ENCODE data around the gene CMTR2.
A peak's percentile ranks its signal among the peaks of the same experiment; 100 is the strongest.
"Not testable (repeated sequence)": the region's sequence is repeated elsewhere in the genome, so short reads cannot be mapped to it uniquely, and the experiment has no call there.

Gene CMTR2

GRCh38 chr16:71292095-71292494 is 2.9 kb upstream of the CMTR2 start:
- H3K9me3 ChIP-seq (ENCODE audit: control insufficient read depth, insufficient read depth, low read length); H3K4me1 ChIP-seq (ENCODE audit: insufficient read depth, low read length); H3K36me3 ChIP-seq (ENCODE audit: insufficient read depth, low read length); H3K9ac ChIP-seq (ENCODE audit: low read depth, low read length): not testable (repeated sequence)

GRCh38 chr16:71289732-71290062 is 495 bp upstream of the CMTR2 start:
- H3K9ac ChIP-seq (ENCODE audit: low read depth, low read length): peak overlapping the region; percentile 38
- peaks cover 11% of the 10 kb centered on the region for H3K36me3 ChIP-seq (ENCODE audit: insufficient read depth, low read length)
- no peaks in the 10 kb centered on the region for H3K4me1 ChIP-seq (ENCODE audit: insufficient read depth, low read length)
- H3K9me3 ChIP-seq (ENCODE audit: control insufficient read depth, insufficient read depth, low read length): no peaks in the 10 kb centered on the region

DNA sequence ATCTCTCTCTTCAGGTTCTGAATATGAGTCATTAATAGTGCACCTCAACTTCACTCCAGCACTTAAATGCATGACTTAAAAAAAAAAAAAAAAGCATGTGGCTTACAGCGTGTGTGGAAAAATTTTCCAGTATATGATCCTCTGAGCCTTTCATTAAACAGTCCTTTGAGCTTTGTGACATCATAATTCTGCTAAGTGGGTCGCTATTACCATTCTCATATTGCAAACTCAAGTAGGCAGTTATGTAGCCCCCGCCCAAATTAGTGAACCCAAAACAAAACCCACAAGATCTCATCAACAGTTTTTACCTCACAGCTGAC is 672 bp downstream of the CMTR2 start:
- Histone ChIP-seq H3K36me3 (ENCODE audit: insufficient read depth, low read length) (peaks cover 11% of the 10 kb centered on the region), H3K4me1 (ENCODE audit: insufficient read depth, low read length) (no peaks in the 10 kb centered on the region), H3K9ac (ENCODE audit: low read depth, low read length) (peak overlapping the region; percentile 88), H3K9me3 (ENCODE audit: control insufficient read depth, insufficient read depth, low read length) (no peaks in the 10 kb centered on the region)

DNA sequence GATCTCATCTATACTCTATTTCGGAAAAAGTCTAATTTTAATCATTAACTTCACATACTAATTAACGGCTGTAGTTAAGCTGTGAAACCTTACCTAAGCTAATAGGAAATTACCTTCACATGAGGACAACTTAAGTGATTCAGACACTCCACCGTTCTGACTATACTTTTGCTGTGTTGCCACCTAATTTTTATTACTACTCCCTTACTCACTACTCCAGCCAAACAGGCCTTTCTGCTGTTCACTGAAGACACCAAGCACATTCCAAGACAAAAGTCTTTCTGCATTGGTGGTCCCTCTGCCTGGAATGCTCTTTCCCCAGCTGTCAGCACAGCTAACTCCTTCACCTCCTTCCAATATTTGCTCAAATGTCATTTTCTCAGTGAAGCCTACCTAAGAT is 1.3 kb downstream of the CMTR2 start:
- Histone ChIP-seq H3K36me3 (ENCODE audit: insufficient read depth, low read length) (peaks cover 15% of the 10 kb centered on the region), H3K4me1 (ENCODE audit: insufficient read depth, low read length) (no peaks in the 10 kb centered on the region), H3K9me3 (ENCODE audit: control insufficient read depth, insufficient read depth, low read length) (no peaks in the 10 kb centered on the region), H3K9ac (ENCODE audit: low read depth, low read length) (no peak overlapping the region; the same call in 1 of the 2 replicates)

DNA sequence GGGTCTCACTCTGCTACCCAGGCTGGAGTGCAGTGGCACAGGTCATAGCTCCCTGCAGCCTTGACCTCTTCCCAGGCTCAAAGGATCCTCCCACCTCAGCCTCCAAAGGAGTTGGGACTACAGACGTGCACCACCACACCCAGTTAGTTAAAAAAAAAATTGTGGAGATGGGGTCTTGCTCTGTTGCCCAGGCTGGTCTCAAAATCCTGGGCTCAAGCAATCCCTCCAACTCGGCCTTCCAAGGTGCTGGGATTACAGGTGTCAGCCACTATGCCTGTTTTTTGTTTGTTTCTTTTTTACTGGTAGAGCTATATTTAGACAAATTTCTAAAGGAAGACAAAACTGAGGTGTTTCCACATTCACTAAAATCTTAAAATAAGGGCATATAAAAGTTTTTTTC is 1.7 kb downstream of the CMTR2 start:
- Histone ChIP-seq H3K9ac (ENCODE audit: low read depth, low read length) (no peak overlapping the region), H3K36me3 (ENCODE audit: insufficient read depth, low read length) (peaks cover 15% of the 10 kb centered on the region), H3K4me1 (ENCODE audit: insufficient read depth, low read length) (no peaks in the 10 kb centered on the region), H3K9me3 (ENCODE audit: control insufficient read depth, insufficient read depth, low read length) (no peaks in the 10 kb centered on the region)

DNA sequence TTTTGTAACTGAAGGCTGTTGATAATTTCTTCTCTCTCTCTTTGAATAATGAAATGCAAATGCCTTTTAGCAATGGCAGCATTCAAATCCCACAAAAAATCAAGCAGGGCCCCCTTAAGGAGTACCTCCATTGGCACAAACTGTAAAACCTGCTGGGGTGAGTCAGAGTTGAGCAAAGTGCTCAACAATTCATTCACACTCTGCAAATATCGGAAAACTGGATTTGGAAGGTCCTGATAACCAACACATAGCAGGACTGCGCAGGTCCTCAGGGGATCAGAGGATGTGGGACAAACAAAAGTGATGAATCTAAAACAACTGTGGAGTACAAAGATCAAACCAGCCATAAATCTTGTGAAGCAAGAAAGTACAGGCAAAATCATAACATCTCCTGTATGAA is 5.6 kb downstream of the CMTR2 start:
- no peak overlapping the region for H3K9ac ChIP-seq (ENCODE audit: low read depth, low read length)
- peaks cover 15% of the 10 kb centered on the region for H3K36me3 ChIP-seq (ENCODE audit: insufficient read depth, low read length)
- H3K9me3 ChIP-seq (ENCODE audit: control insufficient read depth, insufficient read depth, low read length): no peaks in the 10 kb centered on the region
- H3K4me1 ChIP-seq (ENCODE audit: insufficient read depth, low read length): no peaks in the 10 kb centered on the region

DNA sequence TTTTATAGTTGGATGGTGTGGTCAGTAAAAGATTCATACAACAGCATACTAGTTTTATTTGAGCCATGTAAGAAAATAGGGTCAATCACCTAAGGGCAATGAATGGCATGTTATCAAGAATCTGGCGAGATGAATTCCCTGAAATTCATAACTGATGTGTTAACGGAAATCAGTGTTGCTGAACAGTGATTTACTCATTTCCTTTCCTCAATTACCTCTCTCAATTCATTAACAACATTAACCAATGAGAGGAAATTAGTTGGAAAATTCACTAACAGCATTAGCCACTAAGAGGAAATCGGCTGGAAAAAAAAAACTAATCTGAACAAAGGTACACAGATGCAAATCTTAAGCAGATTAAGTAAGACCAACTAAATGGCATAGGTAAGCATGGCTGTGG is 6.3 kb downstream of the CMTR2 start:
- Histone ChIP-seq H3K9ac (ENCODE audit: low read depth, low read length) (no peak overlapping the region), H3K4me1 (ENCODE audit: insufficient read depth, low read length) (no peaks in the 10 kb centered on the region), H3K36me3 (ENCODE audit: insufficient read depth, low read length) (peaks cover 15% of the 10 kb centered on the region), H3K9me3 (ENCODE audit: control insufficient read depth, insufficient read depth, low read length) (no peaks in the 10 kb centered on the region)

DNA sequence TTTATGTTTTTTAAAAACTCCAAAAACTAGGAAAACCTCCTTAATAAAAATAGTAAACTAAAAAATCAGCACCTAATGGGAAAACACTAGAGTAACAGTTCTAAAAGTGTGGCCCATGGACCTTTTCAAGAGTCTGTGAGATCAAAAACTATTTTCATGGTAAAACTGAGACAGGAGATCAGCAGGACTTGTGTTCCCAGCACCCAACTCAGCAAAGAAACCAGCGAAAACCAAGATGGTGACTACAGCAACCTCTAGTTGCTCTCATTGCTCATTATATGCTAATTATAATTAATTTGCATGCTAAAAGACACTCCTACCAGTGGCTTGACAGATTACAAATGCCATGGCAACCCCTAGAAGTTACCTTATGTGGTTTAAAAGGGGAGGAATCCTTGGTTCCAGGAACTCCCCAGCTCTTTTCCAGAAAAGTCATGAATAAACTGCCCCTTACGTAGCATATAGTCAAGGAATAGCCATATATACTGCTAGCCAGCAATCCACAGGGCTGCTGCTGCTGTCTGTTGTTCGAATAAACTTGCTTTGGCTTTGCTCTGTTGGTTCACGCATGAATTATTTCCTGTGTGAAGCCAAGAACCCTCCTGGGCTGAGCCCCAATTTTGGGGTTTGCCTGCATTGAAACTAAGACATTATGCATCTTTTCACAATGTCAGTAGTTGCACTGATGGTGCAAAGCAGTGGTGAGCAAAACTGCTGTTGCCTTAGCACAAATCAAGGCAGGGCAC is 12.4 kb downstream of the CMTR2 start:
- Histone ChIP-seq H3K4me1 (ENCODE audit: insufficient read depth, low read length) (no peaks in the 10 kb centered on the region), H3K36me3 (ENCODE audit: insufficient read depth, low read length) (no peaks in the 10 kb centered on the region), H3K9ac (ENCODE audit: low read depth, low read length) (no peak overlapping the region), H3K9me3 (ENCODE audit: control insufficient read depth, insufficient read depth, low read length) (peaks cover 3% of the 10 kb centered on the region; the same call in 1 of the 2 replicates)

DNA sequence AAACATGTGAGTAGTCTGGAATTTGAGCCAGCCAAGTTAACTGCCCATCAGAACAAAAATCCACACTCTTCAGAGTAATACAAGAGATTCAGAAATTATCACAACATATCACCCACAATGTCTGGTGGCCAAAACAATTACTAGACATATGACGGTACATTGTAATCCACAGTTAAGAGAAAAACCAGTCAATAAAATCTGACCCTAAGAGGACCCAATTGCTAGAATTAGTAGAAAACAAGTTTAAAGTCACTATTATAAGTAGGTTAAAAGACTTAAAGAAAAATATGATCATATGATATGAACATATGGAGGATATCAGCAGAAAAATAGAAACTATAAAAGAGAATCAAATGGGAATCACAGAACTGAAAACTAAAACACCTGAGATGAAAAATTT is 15.8 kb downstream of the CMTR2 start:
- Histone ChIP-seq H3K36me3 (ENCODE audit: insufficient read depth, low read length) (no peaks in the 10 kb centered on the region), H3K4me1 (ENCODE audit: insufficient read depth, low read length) (no peaks in the 10 kb centered on the region), H3K9ac (ENCODE audit: low read depth, low read length) (no peak overlapping the region), H3K9me3 (ENCODE audit: control insufficient read depth, insufficient read depth, low read length) (peaks cover 3% of the 10 kb centered on the region; the same call in 1 of the 2 replicates)

DNA sequence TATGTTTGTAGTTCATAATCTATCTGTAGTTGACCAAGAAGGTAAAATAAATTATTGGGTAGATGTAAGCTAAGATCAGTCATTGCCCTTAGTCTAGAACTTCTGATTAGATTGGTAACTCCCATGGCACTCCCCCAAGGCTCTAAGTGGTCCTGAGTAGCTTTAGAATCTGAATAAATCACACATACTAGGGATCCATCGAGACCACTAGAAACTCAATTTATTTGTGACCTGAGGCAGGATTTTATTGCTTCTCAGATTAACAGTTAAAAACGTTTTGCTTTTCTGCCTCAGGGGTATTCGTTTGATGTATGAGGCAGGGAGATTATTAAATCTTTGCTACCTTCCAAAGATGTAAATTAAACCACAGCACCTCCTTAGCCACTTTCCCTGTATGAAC is 24.9 kb downstream of the CMTR2 start:
- H3K9ac ChIP-seq (ENCODE audit: low read depth, low read length): no peak overlapping the region
- H3K9me3 ChIP-seq (ENCODE audit: control insufficient read depth, insufficient read depth, low read length): peaks cover 3% of the 10 kb centered on the region; the same call in 1 of the 2 replicates
- H3K36me3 ChIP-seq (ENCODE audit: insufficient read depth, low read length): no peaks in the 10 kb centered on the region
- no peaks in the 10 kb centered on the region for H3K4me1 ChIP-seq (ENCODE audit: insufficient read depth, low read length)

DNA sequence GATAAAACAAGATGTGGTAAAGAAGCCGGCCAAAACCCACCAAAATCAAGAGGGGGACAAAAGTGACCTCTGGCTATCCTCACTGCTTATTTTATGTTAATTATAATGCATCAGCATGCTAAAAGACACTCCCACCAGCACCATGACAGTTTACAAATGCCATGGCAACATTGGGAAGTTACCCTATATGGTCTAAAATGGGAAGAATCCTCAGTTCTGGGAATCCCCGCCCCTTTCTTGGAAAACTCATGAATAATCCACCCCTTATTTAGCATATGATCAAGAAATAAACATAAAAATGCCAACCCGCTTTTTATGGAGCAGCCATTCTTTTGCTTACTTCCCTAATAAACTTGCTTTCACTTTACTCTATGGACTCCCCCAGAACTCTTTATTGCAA is 25.6 kb downstream of the CMTR2 start:
- H3K4me1 ChIP-seq (ENCODE audit: insufficient read depth, low read length): no peaks in the 10 kb centered on the region

DNA sequence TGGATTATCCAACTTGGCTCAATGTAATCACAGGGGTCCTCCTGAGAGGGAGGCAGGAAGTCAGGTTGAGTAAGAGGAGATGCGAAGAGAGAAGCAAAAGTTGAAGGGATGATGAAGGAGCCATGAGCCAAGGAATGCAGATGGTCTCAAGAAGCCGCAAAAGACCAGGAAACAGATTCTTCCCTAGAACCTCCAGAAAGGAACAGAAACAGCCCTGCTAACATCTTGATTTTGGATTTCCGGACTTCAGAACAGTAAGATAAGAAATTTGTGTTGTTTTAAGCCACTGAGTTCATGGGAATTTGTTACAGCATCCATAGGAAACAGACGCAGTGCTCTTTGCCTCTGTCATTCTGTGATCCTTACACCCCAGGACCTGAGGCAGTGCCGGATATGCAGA is 26.8 kb downstream of the CMTR2 start:
- peaks cover 3% of the 10 kb centered on the region; the same call in 1 of the 2 replicates for H3K9me3 ChIP-seq (ENCODE audit: control insufficient read depth, insufficient read depth, low read length)
- no peak overlapping the region for H3K9ac ChIP-seq (ENCODE audit: low read depth, low read length)
- H3K4me1 ChIP-seq (ENCODE audit: insufficient read depth, low read length): no peaks in the 10 kb centered on the region
- no peaks in the 10 kb centered on the region for H3K36me3 ChIP-seq (ENCODE audit: insufficient read depth, low read length)

More for the DNA sequence above, 25.6 kb downstream of the CMTR2 start:
- H3K9me3 ChIP-seq (ENCODE audit: control insufficient read depth, insufficient read depth, low read length): peaks cover 3% of the 10 kb centered on the region; the same call in 1 of the 2 replicates
- no peaks in the 10 kb centered on the region for H3K36me3 ChIP-seq (ENCODE audit: insufficient read depth, low read length)
- H3K9ac ChIP-seq (ENCODE audit: low read depth, low read length): no peak overlapping the region

GRCh38 chr16:71260995-71261394 is 28.2 kb downstream of the CMTR2 start:
- Histone ChIP-seq H3K9ac (ENCODE audit: low read depth, low read length) (no peak overlapping the region), H3K36me3 (ENCODE audit: insufficient read depth, low read length) (no peaks in the 10 kb centered on the region), H3K4me1 (ENCODE audit: insufficient read depth, low read length) (peaks cover 2% of the 10 kb centered on the region; the same call in 1 of the 2 replicates), H3K9me3 (ENCODE audit: control insufficient read depth, insufficient read depth, low read length) (peaks cover 3% of the 10 kb centered on the region; the same call in 1 of the 2 replicates)

DNA sequence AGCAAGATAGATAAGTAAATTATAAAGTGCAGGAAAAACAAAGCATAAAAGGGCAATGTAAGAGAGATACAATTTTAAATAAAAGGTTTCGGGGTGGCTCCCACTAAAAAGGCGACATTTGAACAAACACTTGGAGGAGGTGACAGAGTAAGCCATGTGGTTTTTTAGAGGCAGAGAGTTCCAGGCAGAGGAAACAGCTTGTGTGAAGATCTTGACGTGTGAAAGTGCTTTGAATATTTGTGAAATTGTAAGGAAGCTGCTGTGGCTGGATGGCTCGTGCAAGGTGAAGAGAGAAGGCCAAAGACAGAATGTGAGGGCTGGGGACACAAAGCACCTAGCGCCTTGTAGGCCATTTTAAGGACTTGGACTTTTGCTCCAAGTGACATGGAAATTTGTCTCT is 30.1 kb downstream of the CMTR2 start:
- peaks cover 15% of the 10 kb centered on the region; the same call in 1 of the 2 replicates for H3K4me1 ChIP-seq (ENCODE audit: insufficient read depth, low read length)
- H3K36me3 ChIP-seq (ENCODE audit: insufficient read depth, low read length): no peaks in the 10 kb centered on the region
- H3K9me3 ChIP-seq (ENCODE audit: control insufficient read depth, insufficient read depth, low read length): peaks cover 3% of the 10 kb centered on the region; the same call in 1 of the 2 replicates
- no peak overlapping the region for H3K9ac ChIP-seq (ENCODE audit: low read depth, low read length)

DNA sequence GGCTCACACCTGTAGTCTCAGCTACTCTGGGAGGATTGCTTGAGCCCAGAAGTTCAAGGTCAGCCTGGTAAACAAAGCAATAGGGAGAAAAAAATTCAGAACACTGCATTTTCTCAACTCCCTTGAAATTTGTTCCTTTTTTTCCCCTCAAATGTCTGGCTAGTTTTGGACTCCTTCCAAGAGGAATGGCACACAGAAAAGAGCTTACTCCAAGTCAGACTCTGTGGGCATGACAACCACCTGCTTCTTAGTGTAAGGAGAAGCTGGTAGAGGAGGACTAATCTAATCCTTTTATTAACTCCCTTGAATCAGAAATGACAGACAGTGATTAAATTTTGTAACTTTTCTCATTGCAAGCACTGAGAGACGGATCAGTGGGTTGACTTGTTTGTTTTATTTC is 30.8 kb downstream of the CMTR2 start:
- peaks cover 15% of the 10 kb centered on the region; the same call in 1 of the 2 replicates for H3K4me1 ChIP-seq (ENCODE audit: insufficient read depth, low read length)
- H3K36me3 ChIP-seq (ENCODE audit: insufficient read depth, low read length): no peaks in the 10 kb centered on the region
- H3K9ac ChIP-seq (ENCODE audit: low read depth, low read length): no peak overlapping the region
- peaks cover 3% of the 10 kb centered on the region; the same call in 1 of the 2 replicates for H3K9me3 ChIP-seq (ENCODE audit: control insufficient read depth, insufficient read depth, low read length)

Measured in ES-I3 (cell line).